ENCODE measurements around the gene RALB.

- TF ChIP-seq MXI1 (IDR thresholded peaks at IDR 0.05; ENCODE audit: low read depth, low read length) (no peak), POLR2AphosphoS5 (IDR thresholded peaks at IDR 0.05; ENCODE audit: low read depth, low read length) (no peak)
Observed at GRCh38 chr2:120316071-120316470, 63.4 kb downstream of the RALB start.

All from SK-N-SH (cell line).